Forelimb muscle (tissue), 1 donor: ENCODE measurements around the gene TTC39B. TPM values are rescaled to one million over a fixed set of nuclear protein-coding genes. Genes with fewer than 3 reads are reported as not detected.

Experiments
- DNase-seq: peaks from one replicate; pipeline ENCODE4 v3.0.0-alpha.2; 2013; ENCODE audit warnings: low read depth
- polyA plus RNA-seq: library from polyadenylated mRNA; unstranded; fragments of 120-200 nt; gene quantifications from one replicate; pipeline ENCODE4 v1.2.1, GENCODE V29; 2013; ENCODE audit not compliant: insufficient read length

TTC39B gene
- polyA plus RNA-seq, 1 donor: 1.9 TPM

GRCh38 chr9:15227491-15227890, 79.5 kb downstream of the TTC39B start:
- no peak for DNase-seq

- DNase-seq: no peak
These were observed 81.4 kb downstream of the TTC39B start for GRCh38 chr9:15225564-15226126.

- DNase-seq: no peak
These were observed 84.7 kb downstream of the TTC39B start for GRCh38 chr9:15222313-15222712.

GRCh38 chr9:15221746-15222145, 85.3 kb downstream of the TTC39B start:
- no peak for DNase-seq

- no peak for DNase-seq
These were observed 86.2 kb downstream of the TTC39B start for GRCh38 chr9:15220658-15221318.

- no peak for DNase-seq
These were observed 87.5 kb downstream of the TTC39B start for GRCh38 chr9:15219546-15219945.

GRCh38 chr9:15218994-15219393, 88.0 kb downstream of the TTC39B start:
- DNase-seq: no peak

- no peak for DNase-seq
These were observed 93.8 kb downstream of the TTC39B start for GRCh38 chr9:15213249-15213648.

GRCh38 chr9:15211815-15212495, 95.1 kb downstream of the TTC39B start:
- no peak for DNase-seq

- DNase-seq: peak; percentile 43
These were observed 95.7 kb downstream of the TTC39B start for GRCh38 chr9:15211160-15211814.

- no peak for DNase-seq
These were observed 99.9 kb downstream of the TTC39B start for GRCh38 chr9:15206903-15207696.

- DNase-seq: no peak
These were observed 101.2 kb downstream of the TTC39B start for GRCh38 chr9:15205632-15206420.

- DNase-seq: no peak
These were observed 103.4 kb downstream of the TTC39B start for GRCh38 chr9:15203581-15203980.

- no peak for DNase-seq
These were observed 106.9 kb downstream of the TTC39B start for GRCh38 chr9:15200111-15200510.

- DNase-seq: no peak
These were observed 114.2 kb downstream of the TTC39B start for GRCh38 chr9:15192856-15193255.

- no peak for DNase-seq
These were observed 115.6 kb downstream of the TTC39B start for GRCh38 chr9:15191378-15191777.

GRCh38 chr9:15189481-15189880, 117.5 kb downstream of the TTC39B start:
- no peak for DNase-seq

GRCh38 chr9:15187589-15187988, 119.4 kb downstream of the TTC39B start:
- DNase-seq: no peak

- DNase-seq: peak; percentile 28
These were observed 124.3 kb downstream of the TTC39B start for GRCh38 chr9:15182730-15183129.

GRCh38 chr9:15182101-15182551, 124.9 kb downstream of the TTC39B start:
- peak; percentile 35 for DNase-seq

- DNase-seq: no peak
These were observed 126.9 kb downstream of the TTC39B start for GRCh38 chr9:15180124-15180523.
